ENCODE data around the gene LRRC17. TPM values are rescaled to one million over a fixed set of nuclear protein-coding genes. Genes with fewer than 3 reads are reported as not detected.

Gene LRRC17
- total and polyA plus RNA-seq, 10 donors: 0.54 to 3.1 (median 1.1) TPM

GRCh38 chr7:102892631-102893278 is 20.0 kb upstream of the LRRC17 start:
- Histone ChIP-seq H3K27ac (no peak overlapping the region), H3K27me3 (replicated peaks in 1 of 7) (no peaks in the 10 kb centered on the region), H3K4me1 (peaks cover 0 to 26% (median 9%) of the 10 kb centered on the region in 6 donors), H3K9me3 (no peaks in the 10 kb centered on the region), H3K4me3 (no peak overlapping the region), H3K36me3 (no peaks in the 10 kb centered on the region)
- no peak for DNase-seq
- no peak for TF ChIP-seq CTCF (IDR thresholded peaks at IDR 0.05 in 8 of 11, conservative IDR thresholded peaks at IDR 0.05 in 3 of 11)
- no peak for TF ChIP-seq POLR2AphosphoS5 (IDR thresholded peaks at IDR 0.05)
- no peak for TF ChIP-seq POLR2A (IDR thresholded peaks at IDR 0.05)
- WGBS, 5 donors: 66 to 86% (median 74%) methylated on average over 1 of the region's 1 CpG
- intact Hi-C loops (cut with DNase I; ENCODE audit: low total_unique reads): no loop called here

GRCh38 chr7:102895602-102896001 is 17.2 kb upstream of the LRRC17 start:
- TF ChIP-seq POLR2A (IDR thresholded peaks at IDR 0.05) (no peak), CTCF (IDR thresholded peaks at IDR 0.05 in 8 of 11, conservative IDR thresholded peaks at IDR 0.05 in 3 of 11) (no peak), POLR2AphosphoS5 (IDR thresholded peaks at IDR 0.05) (no peak)

GRCh38 chr7:102896585-102896984 is 16.2 kb upstream of the LRRC17 start:
- no peaks in the 10 kb centered on the region for H3K9me3 ChIP-seq
- no peak overlapping the region for H3K4me3 ChIP-seq
- no peaks in the 10 kb centered on the region for H3K27me3 ChIP-seq (replicated peaks in 1 of 7)
- no peak for DNase-seq
- peaks cover 0 to 29% (median 13%) of the 10 kb centered on the region in 6 donors for H3K4me1 ChIP-seq
- H3K36me3 ChIP-seq: no peaks in the 10 kb centered on the region
- H3K27ac ChIP-seq: no peak overlapping the region
- TF ChIP-seq CTCF (IDR thresholded peaks at IDR 0.05 in 8 of 11, conservative IDR thresholded peaks at IDR 0.05 in 3 of 11) (no peak), POLR2AphosphoS5 (IDR thresholded peaks at IDR 0.05) (no peak), POLR2A (IDR thresholded peaks at IDR 0.05) (no peak)
- intact Hi-C loops (cut with DNase I; ENCODE audit: low total_unique reads): no loop called here

More at GRCh38 chr7:102895602-102896001, 17.2 kb upstream of the LRRC17 start:
- Histone ChIP-seq H3K4me3 (no peak overlapping the region), H3K36me3 (no peaks in the 10 kb centered on the region), H3K4me1 (peaks cover 0 to 37% (median 13%) of the 10 kb centered on the region in 6 donors), H3K27me3 (replicated peaks in 1 of 7) (no peaks in the 10 kb centered on the region), H3K27ac (no peak overlapping the region), H3K9me3 (no peaks in the 10 kb centered on the region)
- 52 to 65% (median 64%) methylated on average over 3 of the region's 3 CpGs for WGBS, 5 donors
- intact Hi-C loops (cut with DNase I; ENCODE audit: low total_unique reads): no loop called here
- DNase-seq: no peak

GRCh38 chr7:102897211-102897631 is 15.6 kb upstream of the LRRC17 start:
- intact Hi-C loops (cut with DNase I; ENCODE audit: low total_unique reads): no loop called here
- DNase-seq: no peak
- H3K9me3 ChIP-seq: no peaks in the 10 kb centered on the region
- H3K27ac ChIP-seq: no peak overlapping the region
- no peaks in the 10 kb centered on the region for H3K36me3 ChIP-seq
- 28 to 44% (median 34%) methylated on average over 2 of the region's 2 CpGs for WGBS, 5 donors
- no peak overlapping the region for H3K4me3 ChIP-seq
- no peaks in the 10 kb centered on the region for H3K27me3 ChIP-seq (replicated peaks in 1 of 7)
- TF ChIP-seq POLR2A (IDR thresholded peaks at IDR 0.05) (no peak), POLR2AphosphoS5 (IDR thresholded peaks at IDR 0.05) (no peak), CTCF (IDR thresholded peaks at IDR 0.05 in 8 of 11, conservative IDR thresholded peaks at IDR 0.05 in 3 of 11) (no peak)
- H3K4me1 ChIP-seq: peaks cover 0 to 23% (median 12%) of the 10 kb centered on the region in 6 donors
